GM19035 (cell line): ENCODE data around the gene STX8.
"Not testable (repeated sequence)": the region's sequence is repeated elsewhere in the genome, so short reads cannot be mapped to it uniquely, and the experiment has no call there.

Experiments used
- ATAC-seq: cut with Tn5 transposase; IDR thresholded peaks from one replicate; pipeline ENCODE4 v1.9.1; 2021; ENCODE audit not compliant: unreplicated experiment

The STX8 gene, protein sequence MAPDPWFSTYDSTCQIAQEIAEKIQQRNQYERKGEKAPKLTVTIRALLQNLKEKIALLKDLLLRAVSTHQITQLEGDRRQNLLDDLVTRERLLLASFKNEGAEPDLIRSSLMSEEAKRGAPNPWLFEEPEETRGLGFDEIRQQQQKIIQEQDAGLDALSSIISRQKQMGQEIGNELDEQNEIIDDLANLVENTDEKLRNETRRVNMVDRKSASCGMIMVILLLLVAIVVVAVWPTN

DNA sequence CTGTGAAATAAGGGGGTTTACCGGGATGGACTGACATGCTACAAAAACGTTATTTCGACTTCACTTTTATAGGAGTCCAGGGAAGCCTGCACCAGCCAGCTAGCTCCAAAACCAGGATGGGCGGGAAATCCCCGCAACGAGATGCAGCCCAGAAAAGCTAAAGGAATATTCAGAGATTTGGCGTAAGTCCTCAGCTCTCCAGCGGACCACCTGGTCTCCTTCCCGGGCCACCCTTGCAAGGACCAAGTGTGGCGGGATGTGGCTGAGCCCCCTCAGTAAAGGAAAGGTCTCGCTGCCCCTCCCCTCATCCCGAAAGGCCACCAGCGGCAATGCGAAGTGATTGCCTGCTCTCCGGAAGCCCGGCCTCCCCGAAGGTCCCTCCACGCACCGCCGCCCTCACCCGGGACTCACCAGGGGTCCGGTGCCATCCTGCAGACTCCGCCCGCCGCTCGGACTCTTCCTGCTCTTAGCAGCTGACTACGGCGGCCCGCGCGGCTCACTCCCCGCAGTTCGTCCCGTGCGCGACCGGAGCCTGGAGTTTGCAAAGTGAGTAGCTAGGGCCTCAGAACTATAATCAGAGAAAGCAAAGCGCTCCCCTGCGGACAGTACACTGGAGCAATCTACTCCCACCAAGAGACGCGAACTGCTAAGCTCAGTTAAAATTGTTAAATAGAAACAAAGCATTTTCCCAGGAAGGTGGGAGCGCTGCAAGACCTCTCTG is at the start of gene STX8:
Gene STX8, minus strand, starts transcription at position 440 of the 721 bp plus-strand sequence. Its CDS starts 12 bp downstream, at position 428.
- ATAC-seq: peak; percentile 81

DNA sequence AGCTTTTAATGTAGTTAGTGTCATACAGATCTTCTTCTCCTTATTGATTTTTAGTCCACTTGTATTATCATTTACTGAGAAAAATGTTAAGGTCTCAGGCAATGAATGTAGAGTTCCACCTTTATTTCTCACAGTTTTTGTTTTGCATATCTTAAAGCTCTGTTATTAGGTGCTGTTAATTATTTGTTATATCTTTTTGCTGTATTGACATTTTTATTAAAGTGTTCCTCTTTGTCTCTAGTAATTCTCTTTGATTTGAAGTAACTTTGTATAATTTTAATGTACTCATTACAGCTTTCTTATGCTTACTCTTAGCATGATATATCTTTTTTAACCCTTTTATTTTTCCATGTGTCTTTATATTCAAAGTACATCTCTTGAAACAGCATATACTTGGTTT is 47.3 kb upstream of the STX8 start:
- ATAC-seq: no peak

DNA sequence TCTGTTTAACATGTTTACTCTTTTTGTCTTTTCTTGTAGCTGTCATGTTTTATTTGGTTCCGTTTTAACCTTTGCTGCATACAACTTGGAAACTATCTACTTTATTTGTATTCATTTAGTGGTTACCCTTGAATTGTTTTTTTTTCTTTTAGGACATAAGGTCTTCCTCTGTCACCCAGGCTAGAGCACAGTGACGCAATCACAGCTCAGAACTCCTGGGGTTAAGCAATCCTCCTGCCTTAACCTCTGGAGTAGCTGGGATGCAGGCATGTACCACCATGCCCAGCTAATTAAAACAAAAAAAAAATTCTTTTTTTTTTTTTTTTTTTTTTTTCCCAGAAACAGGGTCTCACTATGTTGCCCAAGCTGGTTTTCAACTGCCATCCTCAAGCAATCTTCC is 39.9 kb upstream of the STX8 start:
- no peak for ATAC-seq

DNA sequence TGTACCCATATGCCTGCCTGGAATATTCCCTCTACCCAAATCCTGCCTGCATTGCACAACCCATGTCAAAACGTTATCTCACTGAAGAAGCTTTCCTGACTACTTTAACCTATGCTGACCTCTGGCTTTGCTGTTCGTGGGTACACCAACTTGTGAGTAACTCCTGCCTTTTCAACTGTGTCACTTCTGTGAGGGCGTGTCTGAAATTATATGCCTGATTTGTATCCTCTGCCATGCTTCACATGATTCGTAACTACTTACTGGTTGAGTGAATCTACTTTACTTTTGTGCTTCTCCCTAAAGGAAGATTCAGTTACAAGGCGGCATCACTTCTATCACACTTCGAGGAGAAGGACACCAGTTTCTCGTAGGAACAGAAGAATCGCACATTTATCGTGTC is 36.4 kb upstream of the STX8 start:
- no peak for ATAC-seq

DNA sequence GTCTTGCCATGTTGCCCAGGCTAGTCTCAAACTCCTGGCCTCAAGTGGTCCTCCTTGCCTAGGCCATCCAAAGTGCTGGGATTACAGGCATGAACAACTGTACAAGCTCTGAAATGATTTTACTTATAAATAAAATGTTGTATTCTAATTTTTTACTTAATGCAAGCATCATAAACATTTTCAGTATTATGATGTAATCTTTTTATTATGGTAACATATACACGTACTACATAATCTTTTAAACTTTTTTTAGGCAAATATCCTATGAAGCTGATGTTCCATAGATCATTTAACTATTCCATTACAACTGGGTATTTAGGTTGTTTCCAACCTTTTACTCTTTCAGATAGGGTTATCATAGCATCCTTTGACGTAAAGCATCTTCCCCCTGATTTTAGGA is 35.9 kb upstream of the STX8 start:
- no peak for ATAC-seq

DNA sequence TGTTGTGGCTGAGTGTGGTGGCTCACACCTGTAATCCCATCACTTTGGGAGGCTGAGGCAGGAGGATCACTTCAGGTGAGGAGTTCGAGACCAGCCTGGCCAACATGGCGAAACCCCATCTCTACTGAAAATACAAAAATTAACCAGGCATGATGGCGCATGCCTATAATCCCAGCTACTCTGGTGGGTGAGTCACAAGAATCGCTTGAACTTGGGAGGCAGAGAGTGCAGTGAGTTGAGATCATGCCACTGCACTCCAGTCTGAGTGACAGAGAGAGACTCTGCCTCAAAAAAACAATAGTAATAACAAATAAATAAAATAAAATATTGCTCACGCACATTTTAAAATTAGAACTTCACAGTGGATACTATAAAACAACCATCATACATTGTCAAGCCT is 31.4 kb upstream of the STX8 start:
- ATAC-seq: not testable (repeated sequence)

DNA sequence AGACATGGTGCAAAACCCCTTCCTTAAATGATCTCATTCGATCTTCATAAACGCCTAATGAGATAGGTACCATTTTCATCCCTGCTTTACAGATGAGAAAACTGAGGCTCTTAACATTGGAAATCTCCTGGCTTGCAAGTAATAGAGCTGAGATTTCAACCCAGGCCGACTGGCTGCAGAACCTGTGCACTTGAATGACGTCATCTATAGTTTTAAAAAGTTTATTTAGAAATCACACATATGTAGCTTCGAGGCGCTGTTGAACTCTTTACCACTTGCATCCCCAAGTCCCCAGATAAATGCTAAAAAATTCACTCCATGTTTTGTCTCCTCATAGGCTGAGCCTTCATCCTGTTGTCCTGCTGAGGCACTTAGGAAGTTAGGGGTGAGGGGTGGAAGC is 30.8 kb upstream of the STX8 start:
- no peak for ATAC-seq

DNA sequence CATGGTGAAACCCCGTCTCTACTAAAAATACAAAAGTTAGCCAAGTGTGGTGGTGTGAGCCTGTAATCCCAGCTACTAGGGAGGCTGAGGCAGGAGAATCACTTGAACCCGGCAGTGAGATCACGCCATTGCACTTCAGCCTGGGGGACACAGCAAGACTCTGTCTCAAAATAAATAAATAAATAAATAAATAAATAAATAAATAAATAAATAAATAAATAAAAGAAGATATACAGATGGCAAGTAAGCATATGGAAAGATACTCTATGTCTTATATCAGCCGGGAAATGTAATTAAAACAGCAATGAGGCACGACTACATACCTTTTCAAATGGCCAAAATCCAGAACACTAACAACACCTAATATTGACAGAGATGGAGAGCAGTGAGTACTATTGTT is 29.0 kb upstream of the STX8 start:
- ATAC-seq: not testable (repeated sequence)

DNA sequence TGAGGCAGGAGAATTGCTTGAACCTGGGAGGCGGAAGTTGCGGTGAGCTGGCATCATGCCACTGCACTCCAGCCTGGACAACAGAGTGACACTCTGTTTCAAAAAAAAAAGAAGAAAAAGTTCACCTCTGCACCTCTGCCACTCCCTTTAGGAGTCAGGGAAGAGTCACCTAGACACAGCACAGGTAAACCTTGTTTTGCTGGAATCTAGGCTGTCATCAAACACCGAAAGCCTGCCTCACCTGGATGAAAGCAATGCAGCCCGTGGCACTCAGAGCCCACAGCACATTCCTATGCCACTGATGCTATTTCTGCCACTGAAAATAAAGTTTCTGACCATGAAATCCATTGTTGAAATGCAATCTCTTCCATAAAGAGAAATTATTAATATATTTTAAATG is 23.0 kb upstream of the STX8 start:
- no peak for ATAC-seq

DNA sequence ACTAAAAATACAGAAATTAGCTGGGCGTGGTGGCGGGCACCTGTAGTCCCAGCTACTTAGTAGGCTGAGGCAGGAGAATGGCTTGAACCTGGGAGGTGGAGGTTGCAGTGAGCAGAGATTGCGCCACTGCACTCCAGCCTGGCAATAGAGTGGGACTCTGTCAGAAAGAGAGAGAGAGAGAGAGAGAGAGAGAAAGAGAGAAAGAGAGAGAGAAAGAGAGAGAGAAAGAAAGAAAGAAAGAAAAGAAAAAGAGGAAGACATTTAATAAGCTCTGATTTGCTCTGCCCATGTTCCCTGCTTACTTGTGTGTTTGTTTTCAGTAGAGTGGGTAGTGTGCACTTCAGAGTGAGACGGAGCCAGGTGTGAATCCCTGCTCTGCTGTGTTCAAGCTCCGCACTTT is 22.0 kb upstream of the STX8 start:
- ATAC-seq: not testable (repeated sequence)

DNA sequence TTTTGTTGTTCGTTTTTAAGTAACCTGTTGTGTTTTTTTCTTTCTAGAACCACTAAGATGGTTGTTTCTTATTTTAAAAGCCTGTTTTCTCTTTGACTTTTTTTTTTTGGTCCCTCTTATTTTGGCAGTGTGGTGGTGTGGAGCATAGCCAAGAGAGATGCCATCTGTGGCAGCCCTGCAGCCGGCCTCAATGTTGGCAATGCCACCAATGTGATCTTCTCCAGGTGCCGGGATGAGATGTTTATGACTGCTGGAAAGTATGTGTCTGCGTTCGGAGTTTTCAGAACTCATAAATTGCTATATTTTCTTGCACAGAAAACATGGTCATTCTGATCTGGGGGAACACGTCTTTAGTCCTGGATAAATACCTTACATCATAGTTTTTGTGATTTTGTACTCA is 18.4 kb upstream of the STX8 start:
- no peak for ATAC-seq

DNA sequence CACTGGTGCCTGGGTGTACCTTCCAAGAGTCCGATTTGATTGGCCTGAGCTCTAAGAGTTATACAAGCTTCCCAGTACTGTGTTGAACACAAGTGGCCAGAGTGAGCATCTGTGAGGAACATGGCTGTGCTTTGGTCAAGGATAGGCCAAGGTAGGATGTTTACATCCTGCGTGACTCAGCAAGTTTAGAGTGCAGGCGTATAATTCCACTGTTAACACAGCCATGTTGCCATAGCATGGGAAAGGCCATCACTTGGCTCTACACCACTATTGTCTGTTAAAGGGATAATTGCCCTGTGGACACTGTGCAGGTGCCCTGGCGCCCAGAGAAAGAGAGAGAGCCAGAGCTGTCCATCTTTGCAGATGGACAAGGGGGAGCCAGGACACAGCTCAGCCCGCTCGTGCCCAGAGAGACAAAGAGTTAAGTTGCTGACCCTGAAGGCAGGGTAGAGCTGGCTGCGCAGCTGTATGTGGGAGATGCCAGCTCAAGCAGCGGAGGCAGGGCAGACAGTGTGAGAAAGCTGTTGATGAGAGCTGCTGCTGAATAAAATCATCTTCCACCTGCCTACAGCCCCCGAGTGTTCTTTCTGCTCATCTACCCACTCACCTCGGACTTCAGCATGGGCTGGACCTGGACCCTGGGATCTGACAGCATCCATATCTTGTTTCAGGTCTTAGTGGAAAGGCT is 12.5 kb upstream of the STX8 start:
- ATAC-seq: no peak

DNA sequence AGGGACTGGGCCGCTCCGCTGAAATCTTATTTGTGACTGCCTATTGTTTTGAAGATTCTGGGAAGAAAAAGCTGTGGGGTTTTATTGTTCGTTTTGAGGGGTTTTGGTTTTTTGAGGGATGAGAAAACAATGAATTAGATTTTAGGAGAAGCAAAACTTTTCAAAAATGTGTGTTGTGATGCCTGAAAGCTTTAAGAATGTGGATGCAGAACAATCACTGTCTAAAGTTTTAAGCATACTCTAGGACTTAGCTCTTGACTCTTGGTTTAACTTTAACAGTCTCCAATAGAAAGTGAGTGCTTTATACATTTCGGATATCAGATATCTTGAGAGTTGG is 1.7 kb upstream of the STX8 start:
- ATAC-seq: no peak

DNA sequence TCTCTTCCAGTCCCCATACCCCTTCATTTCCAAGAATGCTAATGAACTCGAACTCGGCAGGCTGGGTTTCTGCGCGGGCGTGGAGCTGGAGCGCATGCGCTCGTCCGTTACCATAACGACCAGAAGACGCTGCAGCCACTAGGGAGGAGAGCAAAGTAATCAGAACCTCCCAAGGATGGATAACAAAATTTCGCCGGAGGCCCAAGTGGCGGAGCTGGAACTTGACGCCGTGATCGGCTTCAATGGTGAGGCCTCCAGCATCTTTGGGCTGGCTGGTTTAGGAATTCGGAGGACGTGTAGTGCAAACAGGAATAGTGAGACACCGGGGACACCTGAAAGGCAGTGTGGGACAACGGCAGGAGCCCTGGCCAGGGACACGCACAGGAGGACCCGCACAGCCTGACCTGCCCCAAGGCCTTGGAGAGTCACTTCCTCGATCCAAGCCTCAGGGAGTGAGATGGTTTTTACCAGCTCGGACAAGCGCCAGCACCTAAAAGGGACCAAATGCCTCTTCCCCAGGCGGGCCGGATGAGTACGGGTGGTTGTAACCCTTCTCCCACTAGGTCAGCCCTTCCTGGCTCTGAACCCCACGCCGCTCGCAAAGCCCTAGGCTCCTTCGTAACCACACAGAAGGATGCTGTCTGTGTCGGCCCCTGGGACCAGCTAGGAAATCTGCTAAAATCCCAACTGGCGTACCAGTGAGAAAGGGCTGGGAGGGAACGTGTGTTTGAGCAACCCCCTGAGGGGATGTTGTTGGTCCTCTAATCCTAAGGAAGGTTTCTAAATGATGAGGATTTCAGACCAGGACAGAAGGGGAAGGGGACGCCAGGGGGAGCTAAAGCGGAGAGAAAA is 1.1 kb upstream of the STX8 start, which contains the start of gene CFAP52:
Gene CFAP52, plus strand, starts transcription at position 122 of the 852 bp plus-strand sequence. Its CDS starts 54 bp downstream, at position 176.
- no peak for ATAC-seq

DNA sequence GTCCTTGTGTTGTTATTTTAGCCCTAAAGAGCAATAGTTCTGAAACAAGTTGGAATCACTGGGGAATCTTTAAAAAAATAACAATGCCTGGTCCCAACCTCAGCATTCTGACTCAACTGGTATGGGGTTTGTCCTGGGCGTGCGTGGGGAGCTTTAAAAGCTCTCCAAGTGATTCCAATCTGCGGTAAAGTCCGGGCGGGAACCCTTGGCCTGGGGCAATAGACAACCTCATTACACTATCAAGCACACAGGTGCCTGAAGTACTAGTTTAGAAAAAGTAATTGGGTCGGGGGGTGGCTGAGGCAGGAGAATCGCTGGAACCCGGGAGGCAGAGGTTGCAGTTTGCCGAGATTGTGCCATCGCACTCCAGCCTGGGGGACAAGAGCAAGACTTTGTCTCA is 4.4 kb downstream of the STX8 start:
- no peak for ATAC-seq

DNA sequence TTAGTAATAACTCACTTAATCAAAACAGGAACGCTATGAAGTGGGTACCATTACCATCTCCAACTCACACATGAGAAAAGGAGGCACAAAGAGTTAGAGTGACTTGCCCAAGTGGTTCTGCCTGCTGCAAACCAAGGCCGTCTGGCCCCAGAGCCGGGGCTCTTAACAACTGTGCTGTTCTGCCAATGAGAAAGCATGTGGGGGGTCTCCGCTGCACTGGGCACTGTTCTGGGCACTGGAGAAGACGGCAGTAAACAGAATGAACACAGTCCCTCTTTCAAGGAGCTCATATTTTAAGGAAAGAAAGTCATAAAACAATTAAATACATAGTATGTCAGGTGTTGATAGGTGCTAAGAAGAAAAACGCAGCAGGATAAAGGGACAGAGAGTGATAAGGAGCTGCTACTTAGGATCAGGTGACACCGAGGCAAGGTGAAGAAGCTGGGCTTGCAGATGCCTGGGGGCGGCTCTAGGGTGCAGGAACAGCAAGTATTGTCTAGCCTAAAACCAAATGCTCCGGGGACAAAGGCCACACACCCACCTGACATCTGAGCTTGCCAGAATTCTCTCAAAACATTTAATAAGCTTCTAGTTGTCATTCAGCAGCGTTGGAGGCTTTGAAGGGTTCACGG is 6.5 kb downstream of the STX8 start:
- no peak for ATAC-seq

DNA sequence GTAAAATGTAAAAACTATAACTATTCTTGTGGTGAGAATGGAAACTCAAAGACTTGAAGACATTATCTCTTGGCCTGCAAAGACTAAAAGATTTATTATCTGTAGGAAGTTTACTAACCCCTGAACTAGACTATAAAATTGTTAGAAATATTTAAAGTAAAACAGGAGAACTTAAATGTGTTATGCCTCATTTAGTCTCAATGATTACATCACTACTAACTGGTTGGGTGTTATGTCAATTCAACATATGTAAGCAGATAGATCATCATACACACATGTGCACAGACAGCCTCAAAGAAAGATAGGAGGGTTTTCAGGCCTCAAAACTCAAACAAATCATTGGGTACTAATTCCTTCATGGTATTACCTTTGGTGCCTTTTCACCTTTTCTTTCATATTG is 7.6 kb downstream of the STX8 start:
- no peak for ATAC-seq

DNA sequence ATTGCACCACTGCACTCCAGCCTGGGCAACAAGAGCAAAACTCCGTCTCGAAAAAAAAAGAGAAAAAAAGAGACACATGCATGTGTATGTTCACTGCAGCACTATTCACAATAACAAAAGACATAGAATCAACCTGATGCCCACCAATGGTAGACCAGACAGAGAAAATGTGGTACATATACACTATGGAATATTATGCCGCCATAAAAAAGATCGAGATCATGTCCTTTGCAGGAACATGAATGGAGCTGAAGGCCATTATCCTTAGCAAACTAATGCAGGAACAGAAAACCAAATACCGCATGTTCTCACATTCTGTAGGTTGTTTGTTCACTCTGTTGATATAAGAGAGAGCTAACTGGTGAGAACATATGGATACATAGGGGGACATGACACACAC is 8.9 kb downstream of the STX8 start:
- not testable (repeated sequence) for ATAC-seq

DNA sequence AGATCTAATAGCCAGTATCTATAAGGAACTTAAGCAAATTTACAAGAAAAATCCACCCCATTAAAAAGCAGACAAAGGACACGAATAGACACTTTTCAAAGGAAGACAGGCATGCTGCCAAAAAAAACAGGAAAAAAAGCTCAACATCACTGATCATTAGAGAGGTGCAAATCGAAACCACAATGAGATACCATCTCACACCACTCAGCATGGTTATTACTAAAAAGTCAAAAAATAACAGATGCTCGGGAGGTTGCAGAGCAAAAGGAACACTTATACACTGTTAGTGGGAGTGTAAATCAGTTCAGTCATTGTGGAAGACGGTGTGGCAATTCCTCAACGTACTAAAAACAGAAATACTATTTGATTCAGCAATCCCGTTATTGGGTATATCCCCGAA is 9.6 kb downstream of the STX8 start:
- ATAC-seq: no peak

DNA sequence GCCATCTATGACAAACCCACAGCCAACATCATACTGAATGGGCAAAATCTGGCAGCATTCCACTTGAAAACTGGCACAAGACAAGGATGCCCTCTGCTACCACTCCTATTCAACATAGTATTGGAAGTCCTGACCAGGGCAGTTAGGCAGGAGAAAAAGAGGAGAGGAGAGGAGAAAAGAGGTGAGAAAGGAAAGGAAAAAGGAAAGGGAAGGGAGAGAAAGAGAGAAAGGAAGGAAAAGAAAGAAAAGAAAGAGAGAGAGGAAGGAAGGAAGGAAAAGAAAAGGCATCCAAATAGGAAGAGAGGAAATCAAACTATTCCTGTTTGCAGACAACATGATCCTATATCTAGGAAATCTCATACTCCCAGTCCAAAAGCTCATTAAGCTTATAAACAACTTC is 11.5 kb downstream of the STX8 start:
- no peak for ATAC-seq

DNA sequence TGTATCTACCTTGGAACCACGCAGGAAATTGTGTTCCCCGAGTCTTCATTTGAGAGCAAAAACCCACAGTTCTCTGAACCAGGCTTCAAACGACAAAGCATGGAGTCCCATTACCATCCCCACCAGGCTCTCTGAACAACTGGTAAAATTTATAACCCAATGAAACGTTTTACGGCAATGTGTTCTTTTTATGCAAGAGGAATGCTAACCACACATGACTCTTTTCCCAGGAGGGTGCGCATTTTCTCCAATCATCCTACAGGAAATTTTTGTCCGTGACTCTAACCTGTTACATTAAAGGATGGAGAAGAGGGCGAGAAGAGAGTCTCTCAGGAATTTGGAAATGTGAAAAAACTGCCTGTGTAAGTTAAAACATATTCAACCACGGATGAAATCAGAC is 17.8 kb downstream of the STX8 start:
- no peak for ATAC-seq
